ENCODE measurements around the gene PPOX.

The PPOX gene

GRCh38 chr1:161130266-161130665 is 36.0 kb upstream of the PPOX start:
- Histone ChIP-seq H3K9ac (ENCODE audit: low read length in 5 of 5) (peak overlapping the region in 3 of 5 donors; percentile 74 to 94 (median 86)), H3K4me1 (ENCODE audit: control insufficient read depth in 5 of 5, insufficient read depth in 5 of 5, low read length in 5 of 5) (peaks cover 4 to 60% (median 49%) of the 10 kb centered on the region in 5 donors), H3K9me3 (ENCODE audit: control insufficient read depth in 5 of 5, low read length in 5 of 5) (no peaks in the 10 kb centered on the region), H3K27me3 (ENCODE audit: control insufficient read depth in 5 of 5, insufficient read depth in 4 of 5, low read length in 5 of 5) (no peaks in the 10 kb centered on the region), H3K36me3 (ENCODE audit: control insufficient read depth in 5 of 5, insufficient read depth in 5 of 5, low read length in 5 of 5) (peaks cover 18 to 47% (median 36%) of the 10 kb centered on the region in 5 donors), H3K27ac (ENCODE audit: low read depth, low read length) (peak overlapping the region; percentile 99), H3K4me3 (ENCODE audit: low read depth in 1 of 5, low read length in 5 of 5) (peak overlapping the region in 2 of 5 donors; percentile 75 to 97)

- Histone ChIP-seq H3K27me3 (ENCODE audit: control insufficient read depth in 5 of 5, insufficient read depth in 4 of 5, low read length in 5 of 5) (no peaks in the 10 kb centered on the region), H3K4me1 (ENCODE audit: control insufficient read depth in 5 of 5, insufficient read depth in 5 of 5, low read length in 5 of 5) (peaks cover 4 to 60% (median 50%) of the 10 kb centered on the region in 5 donors), H3K4me3 (ENCODE audit: low read depth in 1 of 5, low read length in 5 of 5) (peak overlapping the region; percentile 75 to 98 (median 91)), H3K9me3 (ENCODE audit: control insufficient read depth in 5 of 5, low read length in 5 of 5) (no peaks in the 10 kb centered on the region), H3K36me3 (ENCODE audit: control insufficient read depth in 5 of 5, insufficient read depth in 5 of 5, low read length in 5 of 5) (peaks cover 14 to 36% (median 25%) of the 10 kb centered on the region in 5 donors), H3K27ac (ENCODE audit: low read depth, low read length) (peak overlapping the region; percentile 99), H3K9ac (ENCODE audit: low read length in 5 of 5) (peak overlapping the region; percentile 86 to 98 (median 94))
Observed at GRCh38 chr1:161131523-161132409, 34.5 kb upstream of the PPOX start.

DNA sequence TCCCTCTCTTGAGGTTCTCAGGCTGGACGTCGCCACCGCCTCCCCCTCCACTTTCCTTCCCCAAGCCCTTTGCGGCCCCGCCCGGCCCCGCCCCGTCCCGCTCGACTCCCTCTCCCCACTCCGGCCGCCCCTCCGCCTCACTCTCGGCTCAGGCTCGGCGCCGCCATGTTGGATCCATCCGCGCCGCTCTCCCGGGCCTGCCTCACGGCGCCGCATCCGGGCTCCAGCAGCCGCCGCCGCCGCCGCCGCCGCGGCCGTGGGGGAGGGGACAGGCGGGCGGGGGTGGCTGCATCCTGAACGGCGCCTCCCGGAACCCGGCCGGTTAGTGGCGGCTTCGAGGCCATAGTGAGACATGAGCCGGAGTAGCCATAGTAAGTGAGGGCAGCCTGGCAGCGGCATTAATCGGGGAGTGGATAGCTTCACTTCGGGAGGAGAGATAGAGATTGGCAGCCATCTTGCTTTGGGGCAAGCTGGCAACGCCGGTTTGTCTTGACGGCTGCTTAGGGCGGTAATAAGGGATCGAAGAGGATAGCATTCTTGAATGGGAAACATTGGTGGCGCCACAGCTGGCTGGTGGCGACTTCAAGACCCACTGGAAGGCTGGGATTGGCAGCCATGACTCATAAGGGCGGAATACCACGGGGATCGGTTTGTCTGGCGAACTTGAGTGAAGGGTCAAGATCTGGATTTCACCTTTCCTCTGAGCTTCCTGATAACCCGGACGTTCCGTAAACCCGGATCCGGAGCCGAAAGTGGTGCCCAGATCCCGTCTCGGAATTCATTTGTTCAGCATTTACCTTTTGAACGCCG is 33.6 kb upstream of the PPOX start, which contains the start of gene DEDD:
Gene DEDD, minus strand, starts transcription at position 258 of the 810 bp plus-strand sequence. CDS start 8,205 bp downstream, outside the sequence.
- Histone ChIP-seq H3K27me3 (ENCODE audit: control insufficient read depth in 5 of 5, insufficient read depth in 4 of 5, low read length in 5 of 5) (no peaks in the 10 kb centered on the region), H3K4me3 (ENCODE audit: low read depth in 1 of 5, low read length in 5 of 5) (peak within 1 kb of the TSS; percentile 75 to 98 (median 91)), H3K27ac (ENCODE audit: low read depth, low read length) (peak within 1 kb of the TSS; percentile 99), H3K36me3 (ENCODE audit: control insufficient read depth in 5 of 5, insufficient read depth in 5 of 5, low read length in 5 of 5) (peaks cover 6 to 28% (median 19%) of the 10 kb centered on the region in 5 donors), H3K9ac (ENCODE audit: low read length in 5 of 5) (peak within 1 kb of the TSS; percentile 86 to 98 (median 94)), H3K4me1 (ENCODE audit: control insufficient read depth in 5 of 5, insufficient read depth in 5 of 5, low read length in 5 of 5) (peaks cover 4 to 62% (median 44%) of the 10 kb centered on the region in 5 donors), H3K9me3 (ENCODE audit: control insufficient read depth in 5 of 5, low read length in 5 of 5) (no peaks in the 10 kb centered on the region)

- peaks cover 3 to 21% (median 13%) of the 10 kb centered on the region in 5 donors for H3K36me3 ChIP-seq (ENCODE audit: control insufficient read depth in 5 of 5, insufficient read depth in 5 of 5, low read length in 5 of 5)
- H3K27ac ChIP-seq (ENCODE audit: low read depth, low read length) = peak overlapping the region; percentile 99
- peak overlapping the region; percentile 75 to 97 (median 91) for H3K4me3 ChIP-seq (ENCODE audit: low read depth in 1 of 5, low read length in 5 of 5)
- peaks cover 4 to 62% (median 43%) of the 10 kb centered on the region in 5 donors for H3K4me1 ChIP-seq (ENCODE audit: control insufficient read depth in 5 of 5, insufficient read depth in 5 of 5, low read length in 5 of 5)
- no peaks in the 10 kb centered on the region for H3K9me3 ChIP-seq (ENCODE audit: control insufficient read depth in 5 of 5, low read length in 5 of 5)
- H3K9ac ChIP-seq (ENCODE audit: low read length in 5 of 5) = peak overlapping the region; percentile 82 to 95 (median 87)
- H3K27me3 ChIP-seq (ENCODE audit: control insufficient read depth in 5 of 5, insufficient read depth in 4 of 5, low read length in 5 of 5) = no peaks in the 10 kb centered on the region
Observed at GRCh38 chr1:161133220-161133740, 32.9 kb upstream of the PPOX start.

- Histone ChIP-seq H3K27ac (ENCODE audit: low read depth, low read length) (peak overlapping the region; percentile 48), H3K9ac (ENCODE audit: low read length in 5 of 5) (no peak overlapping the region), H3K4me3 (ENCODE audit: low read depth in 1 of 5, low read length in 5 of 5) (no peak overlapping the region), H3K4me1 (ENCODE audit: control insufficient read depth in 5 of 5, insufficient read depth in 5 of 5, low read length in 5 of 5) (peaks cover 0 to 35% (median 25%) of the 10 kb centered on the region in 5 donors), H3K9me3 (ENCODE audit: control insufficient read depth in 5 of 5, low read length in 5 of 5) (no peaks in the 10 kb centered on the region), H3K36me3 (ENCODE audit: control insufficient read depth in 5 of 5, insufficient read depth in 5 of 5, low read length in 5 of 5) (no peaks in the 10 kb centered on the region), H3K27me3 (ENCODE audit: control insufficient read depth in 5 of 5, insufficient read depth in 4 of 5, low read length in 5 of 5) (no peaks in the 10 kb centered on the region)
Observed at GRCh38 chr1:161137881-161138280, 28.3 kb upstream of the PPOX start.

DNA sequence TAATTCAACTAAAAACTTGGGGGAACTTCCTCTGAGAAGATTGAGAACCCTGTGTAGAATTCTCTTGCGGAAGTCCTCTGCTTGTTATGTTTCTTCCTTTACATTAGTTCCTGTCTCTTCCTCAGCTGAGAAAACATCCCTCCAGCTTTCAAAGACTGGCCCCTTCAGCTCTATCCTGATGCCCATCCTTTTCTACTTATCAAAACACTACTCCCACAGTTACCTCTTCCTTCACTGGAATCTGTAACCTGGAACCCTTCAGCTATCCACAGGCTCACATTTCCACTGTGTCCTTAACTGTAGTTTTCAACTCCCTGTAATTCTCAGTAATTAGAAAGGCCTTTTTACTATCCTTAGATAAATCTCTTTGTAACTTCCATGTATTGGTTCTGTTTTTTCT is 27.8 kb upstream of the PPOX start:
- peak overlapping the region in 1 of 5 donors; percentile 39 for H3K9ac ChIP-seq (ENCODE audit: low read length in 5 of 5)
- no peaks in the 10 kb centered on the region for H3K27me3 ChIP-seq (ENCODE audit: control insufficient read depth in 5 of 5, insufficient read depth in 4 of 5, low read length in 5 of 5)
- H3K9me3 ChIP-seq (ENCODE audit: control insufficient read depth in 5 of 5, low read length in 5 of 5) = no peaks in the 10 kb centered on the region
- H3K4me1 ChIP-seq (ENCODE audit: control insufficient read depth in 5 of 5, insufficient read depth in 5 of 5, low read length in 5 of 5) = peaks cover 0 to 29% (median 22%) of the 10 kb centered on the region in 5 donors
- H3K4me3 ChIP-seq (ENCODE audit: low read depth in 1 of 5, low read length in 5 of 5) = no peak overlapping the region
- H3K36me3 ChIP-seq (ENCODE audit: control insufficient read depth in 5 of 5, insufficient read depth in 5 of 5, low read length in 5 of 5) = no peaks in the 10 kb centered on the region
- H3K27ac ChIP-seq (ENCODE audit: low read depth, low read length) = peak overlapping the region; percentile 48

- H3K27me3 ChIP-seq (ENCODE audit: control insufficient read depth in 5 of 5, insufficient read depth in 4 of 5, low read length in 5 of 5) = no peaks in the 10 kb centered on the region
Observed at GRCh38 chr1:161139766-161140165, 26.5 kb upstream of the PPOX start.

DNA sequence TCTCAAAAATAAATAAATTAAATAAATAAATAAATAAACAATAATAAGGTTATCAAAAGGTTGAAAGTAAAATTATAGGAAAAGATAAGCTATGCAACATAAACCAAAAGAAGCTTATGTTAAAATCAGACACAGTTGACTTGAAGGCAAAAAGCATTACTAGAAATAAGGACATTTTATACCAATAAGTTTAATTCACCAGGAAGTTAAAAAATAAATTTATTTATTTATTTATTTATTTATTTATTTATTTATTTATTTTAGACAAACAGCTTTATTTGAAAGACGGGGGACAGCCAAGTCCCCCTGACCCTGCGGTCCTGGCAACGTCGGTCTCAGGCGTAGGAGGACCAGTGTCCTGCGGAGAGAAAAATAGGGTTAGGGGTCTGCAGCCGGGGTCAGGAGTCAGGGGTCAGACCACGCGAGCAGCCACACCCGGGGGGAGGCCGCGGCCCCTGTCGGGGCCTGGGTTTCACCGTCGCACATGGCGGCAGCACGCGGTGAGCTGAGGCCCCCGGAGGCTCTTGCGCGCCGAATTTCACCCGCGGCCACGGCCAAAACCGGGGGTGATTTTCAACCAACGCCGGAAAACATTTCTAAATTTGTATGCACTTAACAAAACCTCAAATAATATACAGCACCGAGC is 25.3 kb upstream of the PPOX start:
- H3K27me3 ChIP-seq (ENCODE audit: control insufficient read depth in 5 of 5, insufficient read depth in 4 of 5, low read length in 5 of 5) = no peaks in the 10 kb centered on the region
- no peaks in the 10 kb centered on the region for H3K9me3 ChIP-seq (ENCODE audit: control insufficient read depth in 5 of 5, low read length in 5 of 5)
- H3K9ac ChIP-seq (ENCODE audit: low read length in 5 of 5) = no peak overlapping the region
- no peaks in the 10 kb centered on the region for H3K36me3 ChIP-seq (ENCODE audit: control insufficient read depth in 5 of 5, insufficient read depth in 5 of 5, low read length in 5 of 5)
- H3K27ac ChIP-seq (ENCODE audit: low read depth, low read length) = no peak overlapping the region
- H3K4me3 ChIP-seq (ENCODE audit: low read depth in 1 of 5, low read length in 5 of 5) = no peak overlapping the region
- peaks cover 0 to 21% (median 15%) of the 10 kb centered on the region in 5 donors for H3K4me1 ChIP-seq (ENCODE audit: control insufficient read depth in 5 of 5, insufficient read depth in 5 of 5, low read length in 5 of 5)

More at GRCh38 chr1:161139766-161140165, 26.5 kb upstream of the PPOX start:
- Histone ChIP-seq H3K9ac (ENCODE audit: low read length in 5 of 5) (no peak overlapping the region), H3K9me3 (ENCODE audit: control insufficient read depth in 5 of 5, low read length in 5 of 5) (no peaks in the 10 kb centered on the region), H3K27ac (ENCODE audit: low read depth, low read length) (no peak overlapping the region), H3K4me1 (ENCODE audit: control insufficient read depth in 5 of 5, insufficient read depth in 5 of 5, low read length in 5 of 5) (peaks cover 0 to 21% (median 15%) of the 10 kb centered on the region in 5 donors), H3K4me3 (ENCODE audit: low read depth in 1 of 5, low read length in 5 of 5) (no peak overlapping the region), H3K36me3 (ENCODE audit: control insufficient read depth in 5 of 5, insufficient read depth in 5 of 5, low read length in 5 of 5) (no peaks in the 10 kb centered on the region)

DNA sequence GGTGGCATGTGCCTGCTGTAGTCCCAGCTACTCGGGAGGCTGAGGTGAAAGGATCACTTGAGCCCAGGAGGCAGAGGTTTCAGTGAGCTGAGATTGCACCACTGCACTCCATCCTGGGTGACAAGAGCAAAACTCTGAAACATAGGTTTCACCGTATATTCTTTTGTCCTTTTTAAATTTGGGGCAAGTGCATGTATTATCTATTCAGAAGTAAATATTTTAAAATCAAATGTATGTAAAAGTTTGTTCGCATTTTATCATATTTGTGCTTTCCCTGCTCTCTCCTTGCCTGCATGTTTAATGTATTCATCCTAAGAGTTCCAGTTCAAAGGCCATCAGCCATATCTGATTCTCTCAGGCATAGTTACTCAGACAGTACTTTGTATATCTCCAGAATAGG is 20.4 kb upstream of the PPOX start:
- H3K9me3 ChIP-seq (ENCODE audit: control insufficient read depth in 5 of 5, low read length in 5 of 5) = no peaks in the 10 kb centered on the region
- no peaks in the 10 kb centered on the region for H3K27me3 ChIP-seq (ENCODE audit: control insufficient read depth in 5 of 5, insufficient read depth in 4 of 5, low read length in 5 of 5)
- no peaks in the 10 kb centered on the region for H3K36me3 ChIP-seq (ENCODE audit: control insufficient read depth in 5 of 5, insufficient read depth in 5 of 5, low read length in 5 of 5)
- H3K4me1 ChIP-seq (ENCODE audit: control insufficient read depth in 5 of 5, insufficient read depth in 5 of 5, low read length in 5 of 5) = no peaks in the 10 kb centered on the region
- H3K4me3 ChIP-seq (ENCODE audit: low read depth in 1 of 5, low read length in 5 of 5) = no peak overlapping the region
- no peak overlapping the region for H3K9ac ChIP-seq (ENCODE audit: low read length in 5 of 5)
- no peak overlapping the region for H3K27ac ChIP-seq (ENCODE audit: low read depth, low read length)
